ENCODE results near the gene RUNX1.

GRCh38 chr21:35006248-35006647, 42.9 kb downstream of the RUNX1 start:
- TF ChIP-seq CTCF (IDR thresholded peaks at IDR 0.05; ENCODE audit: extremely low read depth in 1 of 2, insufficient read depth in 1 of 2, low read depth in 1 of 2, low read length in 2 of 2) (no peak), POLR2A (IDR thresholded peaks at IDR 0.05; ENCODE audit: low read depth, low read length) (no peak), MYC (IDR thresholded peaks at IDR 0.05; ENCODE audit: low read depth, low read length) (no peak), JUN (IDR thresholded peaks at IDR 0.05; ENCODE audit: borderline replicate concordance, insufficient read depth, insufficient read length, low read depth) (no peak), FOS (IDR thresholded peaks at IDR 0.05; ENCODE audit: borderline replicate concordance, insufficient read depth, low read length) (no peak), POLR2AphosphoS5 (IDR thresholded peaks at IDR 0.05; ENCODE audit: insufficient read depth, low read depth, low read length) (no peak), EZH2 (IDR thresholded peaks at IDR 0.05; ENCODE audit: borderline replicate concordance, low read depth, low read length, severe bottlenecking) (no peak), MAX (IDR thresholded peaks at IDR 0.05; ENCODE audit: insufficient read depth, insufficient read length) (no peak)

Data from endothelial cell of umbilical vein (primary cell).